HepG2 (cell line): Measurements from ENCODE around the gene FIGNL1.

ENCODE experiments used
- BCL6 ChIP-seq: IDR thresholded peaks from 2 replicates; pipeline ENCODE4 v1.6.1; 2016; ENCODE audit warnings: missing genetic modification reagents, missing compliant biosample characterization
- ETS1 ChIP-seq: sonication (generic); formaldehyde crosslinking; IDR thresholded peaks from 2 replicates; pipeline ENCODE4 v1.4.0; 2020; ENCODE audit warnings: missing genetic modification reagents
- POLR2A ChIP-seq, 2 experiments: IDR thresholded peaks; 2 replicates each; pipeline ENCODE4 v1.6.1; 2011; ENCODE audit warnings: low read depth in 2 of 2, low read length in 2 of 2, mild to moderate bottlenecking in 1 of 2, moderate library complexity in 1 of 2; ENCODE audit not compliant: insufficient read depth in 1 of 2

- no peak for TF ChIP-seq BCL6
- no peak for TF ChIP-seq POLR2A (IDR thresholded peaks at IDR 0.05; ENCODE audit: insufficient read depth in 1 of 2, low read depth in 2 of 2, low read length in 2 of 2)
- TF ChIP-seq ETS1 (CRISPR knock-in tag), result no peak
Measured at GRCh38 chr7:50472427-50472826, 22.3 kb upstream of the FIGNL1 start.
